DND-41 (cell line): ENCODE data around the gene IGSF9.

Source experiments
- ATAC-seq: fragments of 200-7000 bp; cut with Tn5 transposase; 3 replicates; pipeline ENCODE4 v1.9.1; 2021; ENCODE audit warnings: low read depth; ENCODE audit not compliant: insufficient read depth
- DNase-seq: peaks from one replicate; pipeline ENCODE4 v3.0.0-alpha.2; 2020
- H2AFZ ChIP-seq: 2 replicates; pipeline ENCODE4 v1.6.0; 2012; ENCODE audit warnings: low read depth, low read length
- H3K27ac ChIP-seq: 2 replicates; pipeline ENCODE4 v1.5.1; 2012; ENCODE audit warnings: low read length, inconsistent platforms
- H3K27me3 ChIP-seq: fragments of 200-600 bp; sonication (generic); 2 replicates; pipeline ENCODE4 v1.6.0; 2012; ENCODE audit warnings: low read length, mild to moderate bottlenecking, inconsistent platforms; ENCODE audit not compliant: insufficient read depth, poor library complexity
- H3K36me3 ChIP-seq: 2 replicates; pipeline ENCODE4 v1.5.1; 2012; ENCODE audit warnings: low read length, inconsistent platforms; ENCODE audit not compliant: insufficient read depth
- H3K4me1 ChIP-seq: 2 replicates; pipeline ENCODE4 v1.5.1; 2012; ENCODE audit warnings: mild to moderate bottlenecking, low read length; ENCODE audit not compliant: insufficient read depth
- H3K4me2 ChIP-seq: 2 replicates; pipeline ENCODE4 v1.6.0; 2012; ENCODE audit warnings: mild to moderate bottlenecking, moderate library complexity, low read length, inconsistent platforms; ENCODE audit not compliant: insufficient read depth
- H3K4me3 ChIP-seq, 2 experiments: fragments of 200-600 bp in 1 of 2; shearing (Covaris generic) in 1 of 2; 2 replicates each; pipeline ENCODE4 v1.5.1; 2012 to 2016; ENCODE audit warnings: inconsistent platforms in 2 of 2, low read length in 2 of 2, mild to moderate bottlenecking in 2 of 2, low read depth in 1 of 2, moderate library complexity in 1 of 2
- H3K79me2 ChIP-seq: 2 replicates; pipeline ENCODE4 v1.6.0; 2012; ENCODE audit warnings: low read length, inconsistent platforms; ENCODE audit not compliant: insufficient read depth
- H3K9ac ChIP-seq: 2 replicates; pipeline ENCODE4 v1.6.0; 2012; ENCODE audit warnings: low read depth, mild to moderate bottlenecking, inconsistent platforms, low read length, moderate library complexity
- H3K9me3 ChIP-seq: 2 replicates; pipeline ENCODE4 v1.5.1; 2012; ENCODE audit warnings: low read length, moderate library complexity, mild to moderate bottlenecking, inconsistent platforms; ENCODE audit not compliant: insufficient read depth, severe bottlenecking
- H4K20me1 ChIP-seq: 2 replicates; pipeline ENCODE4 v1.6.0; 2012; ENCODE audit warnings: low read length; ENCODE audit not compliant: insufficient read depth
- CTCF ChIP-seq: IDR thresholded peaks from 2 replicates; pipeline ENCODE4 v1.5.1; 2012; ENCODE audit warnings: borderline replicate concordance, low read length, moderate library complexity, mild to moderate bottlenecking; ENCODE audit not compliant: poor library complexity, severe bottlenecking; ENCODE audit errors: extremely low read depth
- EZH2 ChIP-seq: IDR thresholded peaks from 3 replicates; pipeline ENCODE4 v1.6.1; 2012; ENCODE audit warnings: borderline replicate concordance, low read depth, mild to moderate bottlenecking, moderate library complexity, low read length, inconsistent platforms; ENCODE audit not compliant: severe bottlenecking

Gene IGSF9

GRCh38 chr1:159914252-159915018 is 31.0 kb downstream of the IGSF9 start:
- Histone ChIP-seq H3K4me2 (no peak overlapping the region), H3K27me3 (no peaks in the 10 kb centered on the region), H3K4me1 (peaks cover 17% of the 10 kb centered on the region), H4K20me1 (peaks cover 11% of the 10 kb centered on the region; the same call in 1 of the 2 replicates), H3K9ac (no peak overlapping the region), H3K9me3 (no peaks in the 10 kb centered on the region), H3K27ac (no peak overlapping the region), H3K79me2 (no peaks in the 10 kb centered on the region), H3K4me3 (no peak overlapping the region), H3K36me3 (peaks cover 27% of the 10 kb centered on the region), H2AFZ (no peak overlapping the region)
- ATAC-seq (no peak), DNase-seq (no peak)
- TF ChIP-seq EZH2 (no peak), CTCF (no peak)

GRCh38 chr1:159913451-159914192 is 31.8 kb downstream of the IGSF9 start:
- peaks cover 3% of the 10 kb centered on the region; the same call in 1 of the 2 replicates for H4K20me1 ChIP-seq
- no peaks in the 10 kb centered on the region for H3K79me2 ChIP-seq
- H3K9me3 ChIP-seq: no peaks in the 10 kb centered on the region
- no peak overlapping the region for H3K9ac ChIP-seq
- peaks cover 19% of the 10 kb centered on the region for H3K36me3 ChIP-seq
- H3K4me2 ChIP-seq: no peak overlapping the region
- peaks cover 17% of the 10 kb centered on the region for H3K4me1 ChIP-seq
- H3K27me3 ChIP-seq: no peaks in the 10 kb centered on the region
- H3K4me3 ChIP-seq: no peak overlapping the region
- ATAC-seq (no peak), DNase-seq (no peak)
- H3K27ac ChIP-seq: no peak overlapping the region
- TF ChIP-seq EZH2 (no peak), CTCF (no peak)
- H2AFZ ChIP-seq: no peak overlapping the region

GRCh38 chr1:159911326-159912070 is 33.9 kb downstream of the IGSF9 start:
- Histone ChIP-seq H3K27me3 (no peaks in the 10 kb centered on the region), H3K9me3 (no peaks in the 10 kb centered on the region), H3K9ac (no peak overlapping the region), H3K36me3 (peaks cover 3% of the 10 kb centered on the region; the same call in 1 of the 2 replicates), H3K27ac (no peak overlapping the region; the same call in 1 of the 2 replicates), H4K20me1 (no peaks in the 10 kb centered on the region), H3K4me1 (peaks cover 17% of the 10 kb centered on the region), H3K4me2 (no peak overlapping the region), H3K4me3 (no peak overlapping the region), H3K79me2 (no peaks in the 10 kb centered on the region), H2AFZ (no peak overlapping the region)
- DNase-seq: no peak
- TF ChIP-seq EZH2 (no peak), CTCF (no peak)
- no peak for ATAC-seq
